SK-N-SH treated with all-trans-retinoic acid at 6 μM for 48 hours (cell line): ENCODE data around the gene PAQR9.

Experiments used
- ARNTL ChIP-seq: fragments of 450-650 bp; formaldehyde crosslinking; IDR thresholded peaks from 2 replicates; pipeline ENCODE4 v1.5.0; 2020; ENCODE audit warnings: low read depth, mild to moderate bottlenecking, moderate library complexity, borderline replicate concordance
- GLIS3 ChIP-seq: fragments of 250-450 bp; sonication (Bioruptor Pico); IDR thresholded peaks from 2 replicates; pipeline ENCODE4 v1.5.0; 2020; ENCODE audit warnings: mild to moderate bottlenecking, moderate library complexity
- ISL1 ChIP-seq: fragments of 250-450 bp; sonication (Bioruptor Pico); IDR thresholded peaks from 2 replicates; pipeline ENCODE4 v2.1.2; 2022; ENCODE audit warnings: mild to moderate bottlenecking, moderate library complexity
- OSR1 ChIP-seq: fragments of 250-450 bp; sonication (Bioruptor Pico); IDR thresholded peaks from 2 replicates; pipeline ENCODE4 v1.8.0; 2022; ENCODE audit warnings: moderate library complexity, mild to moderate bottlenecking, inconsistent platforms
- PPARA ChIP-seq: fragments of 250-450 bp; sonication (Bioruptor Pico); IDR thresholded peaks from 2 replicates; pipeline ENCODE4 v1.5.0; 2020; ENCODE audit warnings: mild to moderate bottlenecking, borderline replicate concordance
- RARB ChIP-seq: fragments of 250-450 bp; sonication (Bioruptor Pico); IDR thresholded peaks from 2 replicates; pipeline ENCODE4 v1.8.0; 2021; ENCODE audit warnings: mild to moderate bottlenecking, moderate library complexity
- TCF4 ChIP-seq: fragments of 250-450 bp; sonication (Bioruptor Pico); IDR thresholded peaks from 2 replicates; pipeline ENCODE4 v1.8.0; 2021; ENCODE audit warnings: mild to moderate bottlenecking, moderate library complexity, borderline replicate concordance
- ZFP3 ChIP-seq: fragments of 250-450 bp; sonication (Bioruptor Pico); IDR thresholded peaks from 2 replicates; pipeline ENCODE4 v1.5.0; 2020; ENCODE audit warnings: mild to moderate bottlenecking, moderate library complexity
- ZNF565 ChIP-seq: fragments of 450-650 bp; formaldehyde crosslinking; conservative IDR thresholded peaks from 2 replicates; pipeline ENCODE4 v1.5.0; 2020; ENCODE audit warnings: low read depth, mild to moderate bottlenecking, moderate library complexity
- TF ChIP-seq, protein P1 (sequence below): fragments of 250-450 bp; sonication (Bioruptor Pico); IDR thresholded peaks from 2 replicates; pipeline ENCODE4 v1.8.0; 2020; ENCODE audit warnings: mild to moderate bottlenecking, moderate library complexity, borderline replicate concordance
- TF ChIP-seq, protein P2 (sequence below): fragments of 250-450 bp; sonication (Bioruptor Pico); IDR thresholded peaks from 2 replicates; pipeline ENCODE4 v1.5.1; 2021; ENCODE audit warnings: mild to moderate bottlenecking, moderate library complexity

DNA sequence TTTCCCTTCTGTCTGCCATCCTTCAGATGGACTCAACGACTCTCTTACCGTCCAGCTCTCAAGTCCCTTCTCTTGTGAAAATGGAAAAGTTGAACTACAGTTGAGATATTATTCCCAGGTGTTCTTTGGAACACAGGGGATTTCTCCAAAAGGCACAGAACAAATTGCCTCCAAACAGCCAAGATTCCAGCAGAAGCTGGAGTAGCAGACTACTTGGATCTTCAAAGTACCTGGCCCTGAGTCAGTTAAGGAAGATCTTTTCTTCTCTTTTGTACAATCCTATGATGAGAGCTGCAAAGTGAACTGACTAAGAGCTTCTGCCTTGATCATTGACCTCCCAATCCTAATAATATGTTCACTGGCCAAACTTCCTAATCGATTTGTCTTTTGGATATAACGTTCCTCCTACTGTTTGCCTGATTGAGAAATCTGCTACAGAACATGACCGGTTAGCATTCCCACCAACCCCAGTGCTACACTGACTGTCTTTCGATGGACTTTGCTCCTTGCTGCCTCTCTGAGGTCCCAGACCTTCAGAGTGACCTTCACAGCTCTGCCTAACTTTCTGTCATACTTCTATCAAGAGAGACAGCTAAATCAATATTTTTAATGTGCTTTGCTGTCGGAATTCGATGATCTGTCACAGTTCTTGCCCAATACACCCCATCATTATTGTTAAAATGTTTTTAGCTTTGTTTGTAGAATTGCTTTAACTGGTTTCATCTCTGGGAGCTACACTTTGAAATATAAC is 21.9 kb downstream of the PAQR9 start:
- TF ChIP-seq ARNTL (CRISPR knock-in tag) (no peak), ZFP3 (CRISPR knock-in tag) (no peak), PPARA (CRISPR knock-in tag) (no peak), OSR1 (CRISPR knock-in tag) (no peak), ZNF565 (CRISPR knock-in tag) (no peak), TCF4 (no peak), GLIS3 (CRISPR knock-in tag) (no peak), RARB (no peak), ISL1 (CRISPR knock-in tag) (no peak)
- TF ChIP-seq, protein P1, sequence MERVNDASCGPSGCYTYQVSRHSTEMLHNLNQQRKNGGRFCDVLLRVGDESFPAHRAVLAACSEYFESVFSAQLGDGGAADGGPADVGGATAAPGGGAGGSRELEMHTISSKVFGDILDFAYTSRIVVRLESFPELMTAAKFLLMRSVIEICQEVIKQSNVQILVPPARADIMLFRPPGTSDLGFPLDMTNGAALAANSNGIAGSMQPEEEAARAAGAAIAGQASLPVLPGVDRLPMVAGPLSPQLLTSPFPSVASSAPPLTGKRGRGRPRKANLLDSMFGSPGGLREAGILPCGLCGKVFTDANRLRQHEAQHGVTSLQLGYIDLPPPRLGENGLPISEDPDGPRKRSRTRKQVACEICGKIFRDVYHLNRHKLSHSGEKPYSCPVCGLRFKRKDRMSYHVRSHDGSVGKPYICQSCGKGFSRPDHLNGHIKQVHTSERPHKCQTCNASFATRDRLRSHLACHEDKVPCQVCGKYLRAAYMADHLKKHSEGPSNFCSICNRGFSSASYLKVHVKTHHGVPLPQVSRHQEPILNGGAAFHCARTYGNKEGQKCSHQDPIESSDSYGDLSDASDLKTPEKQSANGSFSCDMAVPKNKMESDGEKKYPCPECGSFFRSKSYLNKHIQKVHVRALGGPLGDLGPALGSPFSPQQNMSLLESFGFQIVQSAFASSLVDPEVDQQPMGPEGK (CRISPR knock-in tag): no peak
- TF ChIP-seq, protein P2, sequence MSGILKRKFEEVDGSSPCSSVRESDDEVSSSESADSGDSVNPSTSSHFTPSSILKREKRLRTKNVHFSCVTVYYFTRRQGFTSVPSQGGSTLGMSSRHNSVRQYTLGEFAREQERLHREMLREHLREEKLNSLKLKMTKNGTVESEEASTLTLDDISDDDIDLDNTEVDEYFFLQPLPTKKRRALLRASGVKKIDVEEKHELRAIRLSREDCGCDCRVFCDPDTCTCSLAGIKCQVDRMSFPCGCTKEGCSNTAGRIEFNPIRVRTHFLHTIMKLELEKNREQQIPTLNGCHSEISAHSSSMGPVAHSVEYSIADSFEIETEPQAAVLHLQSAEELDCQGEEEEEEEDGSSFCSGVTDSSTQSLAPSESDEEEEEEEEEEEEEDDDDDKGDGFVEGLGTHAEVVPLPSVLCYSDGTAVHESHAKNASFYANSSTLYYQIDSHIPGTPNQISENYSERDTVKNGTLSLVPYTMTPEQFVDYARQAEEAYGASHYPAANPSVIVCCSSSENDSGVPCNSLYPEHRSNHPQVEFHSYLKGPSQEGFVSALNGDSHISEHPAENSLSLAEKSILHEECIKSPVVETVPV (CRISPR knock-in tag): no peak
